Gastrocnemius medialis (tissue), 4 donors: ENCODE data around the gene PTPN13. TPM values are rescaled to one million over a fixed set of nuclear protein-coding genes. Genes with fewer than 3 reads are reported as not detected.

Source experiments
- ATAC-seq, 2 donors: fragments of 150-250 bp; one replicate each; pipeline ENCODE4 v1.9.1; 2016
- DNase-seq, 2 donors: peaks; one replicate each; pipeline ENCODE4 v3.0.0-alpha.2; 2019
- H3K27ac ChIP-seq, 4 donors: fragments of 200-600 bp; sonication (generic); 1 replicate in 1 of 4; 2 replicates in 3 of 4; pipeline ENCODE4 v1.5.1; 2016 to 2018; ENCODE audit warnings: mild to moderate bottlenecking in 2 of 4, moderate library complexity in 1 of 4
- H3K27me3 ChIP-seq, 3 donors: fragments of 200-600 bp; sonication (generic) in 2 of 3; 1 replicate in 1 of 3; 2 replicates in 2 of 3; pipeline versions ENCODE4 v1.5.1 to v1.6.0; 2016 to 2019; ENCODE audit warnings: mild to moderate bottlenecking in 1 of 3, moderate library complexity in 1 of 3
- H3K36me3 ChIP-seq, 2 donors: fragments of 200-600 bp; sonication (generic) in 1 of 2; one replicate each; pipeline ENCODE4 v1.5.1; 2017 to 2018
- H3K4me1 ChIP-seq, 2 donors: fragments of 200-600 bp; sonication (generic) in 1 of 2; one replicate each; pipeline ENCODE4 v1.5.1; 2016 to 2017; ENCODE audit warnings: mild to moderate bottlenecking in 2 of 2
- H3K4me3 ChIP-seq, 4 donors: fragments of 200-600 bp; sonication (generic) in 3 of 4; 1 replicate in 1 of 4; 2 replicates in 3 of 4; pipeline ENCODE4 v1.5.1; 2016 to 2019; ENCODE audit warnings: mild to moderate bottlenecking in 2 of 4
- H3K9me3 ChIP-seq, 3 donors: fragments of 200-600 bp; sonication (generic) in 2 of 3; 1 replicate in 1 of 3; 2 replicates in 2 of 3; pipeline ENCODE4 v1.5.1; 2016 to 2019
- POLR2A ChIP-seq, 2 donors: fragments of 450-650 bp; IDR thresholded peaks; one replicate each; pipeline ENCODE4 v1.6.1; 2017; ENCODE audit warnings: antibody characterized with exemption in 2 of 2, mild to moderate bottlenecking in 2 of 2, moderate library complexity in 2 of 2
- in situ Hi-C, 4 donors: fragments of 200-750 bp; cut with MboI; loops; one replicate each; pipeline versions ENCODE4 v1.15.0 to v1.8.0; 2017; ENCODE audit warnings: low sequenced_read_pairs in 4 of 4
- intact Hi-C: fragments of 100-400 bp; cut with DNase I; formaldehyde crosslinking; loops from one replicate; pipeline ENCODE4 v1.15.1; 2023; ENCODE audit warnings: low total_unique reads
- total RNA-seq, 4 donors: library from RNA; depleted of rRNA; stranded (reverse); fragments of >200 nt; gene quantifications; one replicate each; pipeline versions ENCODE4 v1.1.0 to v1.2.3, GENCODE V29; 2016
- TF ChIP-seq, protein P1 (sequence below), 5 experiments: fragments of 450-650 bp in 3 of 5; fragments of 200-600 bp in 2 of 5; sonication (generic) in 2 of 5; IDR thresholded peaks in 4 of 5; conservative IDR thresholded peaks in 1 of 5; 1 replicate in 4 of 5; 2 replicates in 1 of 5; pipeline ENCODE4 v1.5.1; 2016 to 2019; ENCODE audit warnings: antibody characterized with exemption in 5 of 5, mild to moderate bottlenecking in 3 of 5, moderate library complexity in 3 of 5

PTPN13 gene
- total RNA-seq, 4 donors from 2014 or later: 0.87 to 2.0 (median 1.6) TPM

DNA sequence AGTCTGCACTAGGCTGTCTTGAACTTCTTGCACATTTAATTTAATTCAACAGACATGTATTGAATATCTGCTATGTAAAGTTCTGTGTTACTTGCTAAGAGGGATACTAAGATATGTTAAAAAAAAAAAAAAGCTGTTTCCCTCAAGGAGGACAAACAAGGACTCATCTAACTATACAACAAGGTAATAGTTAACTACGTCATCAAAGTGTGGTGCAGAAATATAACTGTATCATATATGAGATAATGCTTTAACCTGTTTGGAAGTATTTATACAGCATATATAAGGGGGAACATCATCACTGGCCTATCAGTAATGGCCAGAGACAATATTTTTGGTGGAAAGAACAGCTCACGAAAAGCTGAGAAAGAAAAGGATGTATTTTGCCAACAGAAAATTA lies 89.9 kb downstream of the PTPN13 start:
- in situ Hi-C loops (no loop called here), intact Hi-C loops (no loop called here)
- Histone ChIP-seq H3K4me3 (no peak overlapping the region), H3K36me3 (no peaks in the 10 kb centered on the region), H3K9me3 (no peaks in the 10 kb centered on the region), H3K4me1 (no peaks in the 10 kb centered on the region), H3K27ac (no peak overlapping the region), H3K27me3 (no peaks in the 10 kb centered on the region)
- TF ChIP-seq, protein P1, sequence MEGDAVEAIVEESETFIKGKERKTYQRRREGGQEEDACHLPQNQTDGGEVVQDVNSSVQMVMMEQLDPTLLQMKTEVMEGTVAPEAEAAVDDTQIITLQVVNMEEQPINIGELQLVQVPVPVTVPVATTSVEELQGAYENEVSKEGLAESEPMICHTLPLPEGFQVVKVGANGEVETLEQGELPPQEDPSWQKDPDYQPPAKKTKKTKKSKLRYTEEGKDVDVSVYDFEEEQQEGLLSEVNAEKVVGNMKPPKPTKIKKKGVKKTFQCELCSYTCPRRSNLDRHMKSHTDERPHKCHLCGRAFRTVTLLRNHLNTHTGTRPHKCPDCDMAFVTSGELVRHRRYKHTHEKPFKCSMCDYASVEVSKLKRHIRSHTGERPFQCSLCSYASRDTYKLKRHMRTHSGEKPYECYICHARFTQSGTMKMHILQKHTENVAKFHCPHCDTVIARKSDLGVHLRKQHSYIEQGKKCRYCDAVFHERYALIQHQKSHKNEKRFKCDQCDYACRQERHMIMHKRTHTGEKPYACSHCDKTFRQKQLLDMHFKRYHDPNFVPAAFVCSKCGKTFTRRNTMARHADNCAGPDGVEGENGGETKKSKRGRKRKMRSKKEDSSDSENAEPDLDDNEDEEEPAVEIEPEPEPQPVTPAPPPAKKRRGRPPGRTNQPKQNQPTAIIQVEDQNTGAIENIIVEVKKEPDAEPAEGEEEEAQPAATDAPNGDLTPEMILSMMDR (IDR thresholded peaks at IDR 0.05 in 4 of 5, conservative IDR thresholded peaks at IDR 0.05 in 1 of 5): no peak
- TF ChIP-seq POLR2A (IDR thresholded peaks at IDR 0.05): no peak
- ATAC-seq: no peak
- no peak for DNase-seq

DNA sequence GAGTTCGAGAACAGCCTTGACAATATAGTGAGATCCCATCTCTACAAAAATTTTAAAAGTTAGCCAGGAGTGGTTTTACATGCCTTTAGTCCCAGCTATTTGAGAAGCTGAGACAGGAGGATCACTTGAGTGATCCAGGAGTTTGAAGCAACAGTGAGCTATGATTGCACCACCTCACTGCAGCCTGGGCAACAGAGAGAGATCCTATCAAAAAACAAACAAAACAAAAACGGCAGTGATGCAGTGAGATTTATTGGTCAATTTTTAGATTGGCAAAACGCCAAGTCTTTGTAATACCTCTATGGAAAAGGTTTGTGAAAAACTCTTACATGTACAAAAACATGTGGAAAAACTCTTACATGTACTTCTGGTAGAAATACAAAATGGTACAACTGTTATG lies 91.3 kb downstream of the PTPN13 start:
- intact Hi-C loops (no loop called here), in situ Hi-C loops (no loop called here)
- TF ChIP-seq, protein P1 (IDR thresholded peaks at IDR 0.05 in 4 of 5, conservative IDR thresholded peaks at IDR 0.05 in 1 of 5): no peak
- TF ChIP-seq POLR2A (IDR thresholded peaks at IDR 0.05): no peak
- H3K4me1 ChIP-seq: no peaks in the 10 kb centered on the region
- no peak for ATAC-seq
- no peak for DNase-seq
- H3K36me3 ChIP-seq: no peaks in the 10 kb centered on the region
- H3K27me3 ChIP-seq: no peaks in the 10 kb centered on the region
- H3K27ac ChIP-seq: no peak overlapping the region
- H3K9me3 ChIP-seq: no peaks in the 10 kb centered on the region
- H3K4me3 ChIP-seq: no peak overlapping the region

DNA sequence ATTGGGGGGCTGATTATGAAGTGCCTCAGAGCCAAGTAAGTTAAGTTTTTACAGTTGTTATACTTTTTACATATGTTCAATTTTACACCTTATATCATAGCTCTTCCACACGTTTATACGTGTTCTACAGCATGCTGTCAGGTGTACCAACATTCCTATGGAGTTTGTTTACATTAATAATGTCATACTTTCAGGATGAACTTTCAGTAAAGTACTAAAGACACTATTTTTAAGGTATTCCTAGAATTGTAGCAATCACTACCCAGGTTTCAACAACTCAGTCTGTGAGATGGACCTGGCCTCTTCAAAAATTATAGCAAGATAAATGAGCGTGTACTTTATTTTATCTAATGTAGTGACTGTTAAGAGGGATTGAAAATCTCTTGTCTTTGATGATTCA lies 92.6 kb downstream of the PTPN13 start:
- DNase-seq (no peak), ATAC-seq (no peak)
- no peak overlapping the region for H3K4me3 ChIP-seq
- no peaks in the 10 kb centered on the region for H3K9me3 ChIP-seq
- H3K4me1 ChIP-seq: no peaks in the 10 kb centered on the region
- H3K27ac ChIP-seq: no peak overlapping the region
- no peaks in the 10 kb centered on the region for H3K27me3 ChIP-seq
- TF ChIP-seq, protein P1 (IDR thresholded peaks at IDR 0.05 in 4 of 5, conservative IDR thresholded peaks at IDR 0.05 in 1 of 5): no peak
- TF ChIP-seq POLR2A (IDR thresholded peaks at IDR 0.05): no peak
- in situ Hi-C loops (no loop called here), intact Hi-C loops (no loop called here)
- H3K36me3 ChIP-seq: no peaks in the 10 kb centered on the region

DNA sequence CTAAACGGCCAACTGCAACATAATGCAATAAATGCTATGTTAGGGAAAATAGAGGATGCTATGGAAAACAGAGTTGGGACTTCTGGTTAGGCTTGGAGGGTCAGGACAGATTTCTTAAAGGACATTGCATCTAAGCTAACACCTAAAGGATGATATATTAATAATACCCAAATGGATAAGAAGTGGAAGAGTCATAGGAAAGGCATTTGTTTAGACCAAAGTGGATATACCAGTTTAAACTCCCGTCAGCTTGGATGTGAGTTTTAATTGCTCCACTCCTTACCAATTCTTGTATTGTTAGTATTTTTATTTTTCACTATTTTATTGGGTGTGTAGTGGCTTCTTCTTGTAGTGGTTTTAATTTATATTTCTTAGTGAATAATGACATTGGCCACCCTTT lies 93.9 kb downstream of the PTPN13 start:
- Histone ChIP-seq H3K4me1 (no peaks in the 10 kb centered on the region), H3K36me3 (no peaks in the 10 kb centered on the region), H3K9me3 (no peaks in the 10 kb centered on the region), H3K4me3 (no peak overlapping the region), H3K27ac (no peak overlapping the region), H3K27me3 (no peaks in the 10 kb centered on the region)
- in situ Hi-C loops: no loop called here
- intact Hi-C loops: no loop called here
- DNase-seq (no peak), ATAC-seq (no peak)
- TF ChIP-seq, protein P1 (IDR thresholded peaks at IDR 0.05 in 4 of 5, conservative IDR thresholded peaks at IDR 0.05 in 1 of 5): no peak
- TF ChIP-seq POLR2A (IDR thresholded peaks at IDR 0.05): no peak

DNA sequence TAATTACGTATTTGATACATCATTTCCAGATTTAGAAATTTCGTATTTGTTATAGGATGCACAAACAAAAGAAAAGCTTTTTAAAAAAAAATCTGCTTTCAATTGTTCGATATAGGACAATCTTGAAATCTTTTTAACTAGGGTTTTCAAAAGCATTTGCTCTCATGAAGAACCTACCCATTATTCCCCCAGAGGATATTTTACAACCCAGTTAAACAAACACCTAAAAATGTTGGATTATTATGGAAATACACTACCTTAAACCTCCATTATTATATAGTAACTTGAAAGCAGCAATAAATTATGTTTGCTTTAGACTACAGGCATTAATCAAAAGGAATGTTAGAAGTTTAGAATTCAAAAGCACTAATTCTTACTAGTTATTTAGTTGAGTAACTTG lies 110.5 kb downstream of the PTPN13 start:
- intact Hi-C loops: no loop called here
- ATAC-seq (no peak), DNase-seq (no peak)
- Histone ChIP-seq H3K9me3 (no peaks in the 10 kb centered on the region), H3K4me1 (no peaks in the 10 kb centered on the region), H3K27me3 (no peaks in the 10 kb centered on the region), H3K36me3 (no peaks in the 10 kb centered on the region), H3K4me3 (no peak overlapping the region), H3K27ac (no peak overlapping the region)
- in situ Hi-C loops: no loop called here
- TF ChIP-seq POLR2A (IDR thresholded peaks at IDR 0.05): no peak
- TF ChIP-seq, protein P1 (IDR thresholded peaks at IDR 0.05 in 4 of 5, conservative IDR thresholded peaks at IDR 0.05 in 1 of 5): no peak
